HepG2 (cell line): ENCODE results near the gene PPP1R18. TPM values are rescaled to one million over a fixed set of nuclear protein-coding genes. Genes with fewer than 3 reads are reported as not detected.

Experiments used
- CREB3 ChIP-seq: sonication (generic); formaldehyde crosslinking; IDR thresholded peaks from 2 replicates; pipeline ENCODE4 v1.5.0; 2020; ENCODE audit warnings: missing genetic modification reagents
- FOXA1 ChIP-seq, 2 experiments: fragments of 450-650 bp in 1 of 2; sonication (generic) in 1 of 2; formaldehyde crosslinking in 1 of 2; IDR thresholded peaks; 2 replicates each; pipeline versions ENCODE4 v1.4.0 to v1.6.1; 2016 to 2020; ENCODE audit warnings: missing genetic modification reagents in 1 of 2
- HMG20B ChIP-seq: conservative IDR thresholded peaks from 2 replicates; pipeline ENCODE4 v1.6.1; 2016; ENCODE audit warnings: missing genetic modification reagents, missing compliant biosample characterization
- KAT7 ChIP-seq: IDR thresholded peaks from 2 replicates; pipeline ENCODE4 v1.6.1; 2018; ENCODE audit warnings: borderline replicate concordance, missing compliant biosample characterization
- MAFK ChIP-seq, 2 experiments: IDR thresholded peaks in 1 of 2; conservative IDR thresholded peaks in 1 of 2; 2 replicates each; pipeline ENCODE4 v1.6.1; 2011; ENCODE audit warnings: improper control_type of control experiment in 2 of 2, low read length in 2 of 2
- MZF1 ChIP-seq: sonication (generic); formaldehyde crosslinking; IDR thresholded peaks from 2 replicates; pipeline ENCODE4 v1.8.1; 2023; ENCODE audit warnings: mild to moderate bottlenecking, missing genetic modification reagents, borderline replicate concordance
- NFE2L1 ChIP-seq: sonication (generic); formaldehyde crosslinking; IDR thresholded peaks from 2 replicates; pipeline ENCODE4 v1.4.0; 2020; ENCODE audit warnings: missing genetic modification reagents, mild to moderate bottlenecking, borderline replicate concordance
- NRL ChIP-seq: sonication (generic); formaldehyde crosslinking; IDR thresholded peaks from 2 replicates; pipeline ENCODE4 v1.5.0; 2020; ENCODE audit warnings: missing genetic modification reagents, mild to moderate bottlenecking, moderate library complexity, borderline replicate concordance
- ONECUT2 ChIP-seq: sonication (generic); formaldehyde crosslinking; IDR thresholded peaks from 2 replicates; pipeline ENCODE4 v1.4.0; 2020; ENCODE audit warnings: missing genetic modification reagents
- RBAK ChIP-seq: sonication (generic); formaldehyde crosslinking; IDR thresholded peaks from 2 replicates; pipeline ENCODE4 v1.5.1; 2020; ENCODE audit warnings: mild to moderate bottlenecking, missing genetic modification reagents
- REL ChIP-seq: sonication (generic); formaldehyde crosslinking; conservative IDR thresholded peaks from 2 replicates; pipeline ENCODE4 v1.8.0; 2022; ENCODE audit warnings: mild to moderate bottlenecking, missing genetic modification reagents, moderate library complexity
- SAP130 ChIP-seq: IDR thresholded peaks from 2 replicates; pipeline ENCODE4 v1.6.1; 2016; ENCODE audit warnings: low read depth
- SRY ChIP-seq: sonication (generic); formaldehyde crosslinking; IDR thresholded peaks from 2 replicates; pipeline ENCODE4 v1.8.0; 2022; ENCODE audit warnings: mild to moderate bottlenecking, missing genetic modification reagents
- ZBTB21 ChIP-seq: sonication (generic); formaldehyde crosslinking; IDR thresholded peaks from 2 replicates; pipeline ENCODE4 v1.4.0; 2020; ENCODE audit warnings: missing genetic modification reagents
- ZFP82 ChIP-seq: sonication (generic); formaldehyde crosslinking; IDR thresholded peaks from 2 replicates; pipeline ENCODE4 v1.5.1; 2020; ENCODE audit warnings: mild to moderate bottlenecking, missing genetic modification reagents, borderline replicate concordance
- ZFP91 ChIP-seq: sonication (generic); formaldehyde crosslinking; IDR thresholded peaks from 2 replicates; pipeline ENCODE4 v1.9.0; 2022; ENCODE audit warnings: missing genetic modification reagents, mild to moderate bottlenecking, borderline replicate concordance
- ZNF263 ChIP-seq: sonication (generic); formaldehyde crosslinking; IDR thresholded peaks from 2 replicates; pipeline ENCODE4 v1.4.0; 2020; ENCODE audit warnings: missing genetic modification reagents
- ZNF317 ChIP-seq: sonication (generic); formaldehyde crosslinking; IDR thresholded peaks from 2 replicates; pipeline ENCODE4 v1.5.0; 2020; ENCODE audit warnings: mild to moderate bottlenecking, missing genetic modification reagents
- ZNF350 ChIP-seq: sonication (generic); formaldehyde crosslinking; IDR thresholded peaks from 2 replicates; pipeline ENCODE4 v1.4.0; 2020; ENCODE audit warnings: mild to moderate bottlenecking, low read depth, missing genetic modification reagents, borderline replicate concordance
- polyA plus RNA-seq, 8 experiments: library from polyadenylated mRNA; depleted of rRNA in 3 of 8; stranded (reverse) in 7 of 8; unstranded in 1 of 8; fragments of >200 nt; fragmentation: Illumina TruSeq in 4 of 8; extraction: Trizol in 4 of 8; gene quantifications; 2 replicates each; pipeline versions ENCODE4 v1.2.1 to v1.2.3, GENCODE V29; 2011 to 2016; ENCODE audit warnings: low read depth in 4 of 8, missing spikeins in 1 of 8, mixed read lengths in 1 of 8; ENCODE audit not compliant: insufficient read depth in 1 of 8
- total RNA-seq, 5 experiments: library from RNA; depleted of rRNA; stranded (reverse); fragments of >200 nt; fragmentation: Illumina TruSeq; extraction: Trizol; gene quantifications; 2 replicates each; pipeline ENCODE4 v1.2.3, GENCODE V29; 2016; ENCODE audit warnings: low read depth in 1 of 5
- TF ChIP-seq, protein P1 (sequence below): sonication (generic); formaldehyde crosslinking; IDR thresholded peaks from 2 replicates; pipeline ENCODE4 v1.5.0; 2020; ENCODE audit warnings: mild to moderate bottlenecking, missing genetic modification reagents
- TF ChIP-seq, protein P2 (sequence below): sonication (generic); formaldehyde crosslinking; IDR thresholded peaks from 2 replicates; pipeline ENCODE4 v1.4.0; 2020; ENCODE audit warnings: mild to moderate bottlenecking, missing genetic modification reagents

Gene PPP1R18
- total and polyA plus RNA-seq, 2 of the 13 experiments (the other 11 are each of a cell fraction or from before 2014, with no cell fraction given): 4.9 to 9.2 TPM

DNA sequence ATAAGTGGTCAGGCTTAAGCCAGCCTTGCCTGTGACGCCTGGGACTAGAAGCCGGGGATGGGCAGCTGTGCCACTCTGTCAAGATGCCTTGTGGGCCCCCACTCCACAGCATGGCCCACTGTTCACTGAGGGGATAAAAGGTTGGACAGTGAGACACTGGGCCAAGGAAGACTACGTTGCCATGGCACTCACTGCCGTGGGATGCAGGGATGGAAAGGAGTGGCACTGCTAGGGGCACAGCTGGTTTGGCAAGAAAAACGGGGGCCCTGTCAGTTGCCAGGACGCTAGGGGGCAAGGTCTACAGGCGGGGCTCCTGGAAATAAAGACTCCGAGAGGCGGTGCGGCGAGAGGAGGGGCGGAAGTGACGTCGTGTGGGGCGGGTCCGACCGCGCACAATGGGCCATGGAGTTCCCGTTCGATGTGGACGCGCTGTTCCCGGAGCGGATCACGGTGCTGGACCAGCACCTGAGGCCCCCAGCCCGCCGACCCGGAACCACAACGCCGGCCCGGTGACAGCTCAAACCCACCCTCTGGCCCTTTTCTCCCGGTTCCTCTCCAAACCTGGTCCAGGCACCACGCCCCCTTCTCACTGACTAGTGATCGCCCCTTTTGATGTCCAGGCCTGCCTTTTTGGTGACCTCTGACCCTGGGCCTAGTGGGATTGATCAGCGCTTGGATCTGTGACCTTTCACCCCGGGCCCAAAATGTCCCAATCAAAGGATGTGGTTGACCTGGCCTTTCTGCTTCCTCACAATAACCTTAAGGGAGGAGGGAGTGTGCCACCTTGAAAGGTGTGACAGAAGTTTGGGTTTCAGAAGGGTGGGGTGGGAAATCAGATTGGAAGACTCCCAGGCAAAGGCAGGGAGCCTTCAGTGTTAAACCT, 59.7 kb downstream of the PPP1R18 start, which contains the start of gene ATAT1 (continued):
- TF ChIP-seq, protein P1, sequence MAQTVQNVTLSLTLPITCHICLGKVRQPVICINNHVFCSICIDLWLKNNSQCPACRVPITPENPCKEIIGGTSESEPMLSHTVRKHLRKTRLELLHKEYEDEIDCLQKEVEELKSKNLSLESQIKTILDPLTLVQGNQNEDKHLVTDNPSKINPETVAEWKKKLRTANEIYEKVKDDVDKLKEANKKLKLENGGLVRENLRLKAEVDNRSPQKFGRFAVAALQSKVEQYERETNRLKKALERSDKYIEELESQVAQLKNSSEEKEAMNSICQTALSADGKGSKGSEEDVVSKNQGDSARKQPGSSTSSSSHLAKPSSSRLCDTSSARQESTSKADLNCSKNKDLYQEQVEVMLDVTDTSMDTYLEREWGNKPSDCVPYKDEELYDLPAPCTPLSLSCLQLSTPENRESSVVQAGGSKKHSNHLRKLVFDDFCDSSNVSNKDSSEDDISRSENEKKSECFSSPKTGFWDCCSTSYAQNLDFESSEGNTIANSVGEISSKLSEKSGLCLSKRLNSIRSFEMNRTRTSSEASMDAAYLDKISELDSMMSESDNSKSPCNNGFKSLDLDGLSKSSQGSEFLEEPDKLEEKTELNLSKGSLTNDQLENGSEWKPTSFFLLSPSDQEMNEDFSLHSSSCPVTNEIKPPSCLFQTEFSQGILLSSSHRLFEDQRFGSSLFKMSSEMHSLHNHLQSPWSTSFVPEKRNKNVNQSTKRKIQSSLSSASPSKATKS (CRISPR knock-in tag): no peak
- TF ChIP-seq, protein P2, sequence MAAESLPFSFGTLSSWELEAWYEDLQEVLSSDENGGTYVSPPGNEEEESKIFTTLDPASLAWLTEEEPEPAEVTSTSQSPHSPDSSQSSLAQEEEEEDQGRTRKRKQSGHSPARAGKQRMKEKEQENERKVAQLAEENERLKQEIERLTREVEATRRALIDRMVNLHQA (CRISPR knock-in tag): no peak
- TF ChIP-seq NRL (peak; percentile 47; the same call in 1 of the 2 replicates), ZNF317 (peak; percentile 26; the same call in 1 of the 2 replicates), HMG20B (CRISPR knock-in tag) (0 out of 2 replicates have a peak, but pooled peaks have one; percentile 22), FOXA1 (IDR thresholded peaks at IDR 0.05) (no peak), FOXA1 (CRISPR knock-in tag; IDR thresholded peaks at IDR 0.05) (peak; percentile 53), RBAK (CRISPR knock-in tag) (0 out of 2 replicates have a peak, but pooled peaks have one; percentile 51), REL (CRISPR knock-in tag) (no peak), ONECUT2 (CRISPR knock-in tag) (peak; percentile 42; the same call in 1 of the 2 replicates), ZFP91 (CRISPR knock-in tag) (peak; percentile 92), MZF1 (CRISPR knock-in tag) (peak; percentile 88; the same call in 1 of the 2 replicates), NFE2L1 (no peak), KAT7 (peak; percentile 87), ZNF263 (CRISPR knock-in tag) (0 out of 2 replicates have a peak, but pooled peaks have one; percentile 49), ZNF350 (CRISPR knock-in tag) (peak; percentile 97), SRY (CRISPR knock-in tag) (peak; percentile 63), CREB3 (CRISPR knock-in tag) (peak; percentile 35; the same call in 1 of the 2 replicates), ZFP82 (CRISPR knock-in tag) (peak; percentile 72; the same call in 1 of the 2 replicates), ZBTB21 (CRISPR knock-in tag) (no peak), SAP130 (peak; percentile 96), MAFK (conservative IDR thresholded peaks at IDR 0.05 in 1 of 2, IDR thresholded peaks at IDR 0.05 in 1 of 2; ENCODE audit: low read length in 2 of 2) (no peak)
